ENCODE results near the gene COL27A1.
"Not testable (repeated sequence)": the region's sequence is repeated elsewhere in the genome, so short reads cannot be mapped to it uniquely, and the experiment has no call there.

COL27A1 gene

GRCh38 chr9:114322831-114323531 lies 167.6 kb downstream of the COL27A1 start, which contains the start of gene ORM1:
Gene ORM1, plus strand, starts transcription at chr9:114323098. Its CDS starts 36 bp downstream, at chr9:114323134.
- not testable (repeated sequence) for DNase-seq (ENCODE audit: low read depth in 2 of 2)

GRCh38 chr9:114323849-114324248 lies 168.5 kb downstream of the COL27A1 start:
- not testable (repeated sequence) for DNase-seq (ENCODE audit: low read depth in 2 of 2)

DNA sequence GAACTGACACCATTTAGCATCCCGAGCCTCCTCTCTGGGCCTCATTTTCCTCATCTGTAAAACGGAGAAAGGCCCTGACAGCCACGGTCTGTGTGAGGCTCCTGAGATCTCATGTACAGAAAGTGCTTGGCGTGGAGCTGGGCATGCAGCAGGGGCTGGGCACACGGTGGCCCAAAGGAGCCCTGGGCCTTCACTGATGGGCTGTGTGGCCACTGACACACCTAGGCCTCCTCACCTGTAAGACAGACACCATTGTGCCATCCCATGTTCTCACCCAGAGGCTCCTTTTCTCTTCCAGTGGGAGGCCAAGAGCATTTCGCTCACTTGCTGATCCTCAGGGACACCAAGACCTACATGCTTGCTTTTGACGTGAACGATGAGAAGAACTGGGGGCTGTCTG lies 169.2 kb downstream of the COL27A1 start:
- no peak for DNase-seq (ENCODE audit: low read depth in 2 of 2)

GRCh38 chr9:114324965-114325364 lies 169.6 kb downstream of the COL27A1 start:
- DNase-seq (ENCODE audit: low read depth in 2 of 2): not testable (repeated sequence)

DNA sequence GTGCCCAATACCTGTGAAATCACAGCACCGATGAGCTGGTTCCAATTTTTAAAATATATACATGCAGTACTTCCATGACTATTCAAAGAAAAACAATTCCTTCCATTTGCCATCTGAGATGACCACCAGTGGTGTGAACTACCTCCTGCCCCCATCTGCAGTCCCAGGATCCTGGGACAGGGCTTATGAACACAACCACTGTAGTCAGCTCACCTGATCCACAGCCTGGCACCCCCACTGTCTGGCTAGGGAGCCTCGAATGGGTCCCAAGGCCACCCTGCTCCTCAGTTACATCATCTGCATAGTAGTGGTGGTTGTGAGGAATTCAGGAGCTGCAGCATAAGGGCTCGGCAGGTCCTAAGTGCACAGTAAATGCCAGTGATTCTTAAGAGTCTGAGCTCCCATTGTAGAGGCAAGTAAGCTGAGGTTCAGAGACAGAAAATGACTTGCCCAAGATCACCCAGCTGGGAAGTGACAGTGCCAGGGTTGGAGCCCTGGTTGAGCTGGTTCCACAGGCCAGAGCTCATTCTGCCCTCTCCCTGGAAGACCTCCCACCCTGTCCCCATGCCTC lies 170.4 kb downstream of the COL27A1 start:
- not testable (repeated sequence) for DNase-seq (ENCODE audit: low read depth in 2 of 2)

DNA sequence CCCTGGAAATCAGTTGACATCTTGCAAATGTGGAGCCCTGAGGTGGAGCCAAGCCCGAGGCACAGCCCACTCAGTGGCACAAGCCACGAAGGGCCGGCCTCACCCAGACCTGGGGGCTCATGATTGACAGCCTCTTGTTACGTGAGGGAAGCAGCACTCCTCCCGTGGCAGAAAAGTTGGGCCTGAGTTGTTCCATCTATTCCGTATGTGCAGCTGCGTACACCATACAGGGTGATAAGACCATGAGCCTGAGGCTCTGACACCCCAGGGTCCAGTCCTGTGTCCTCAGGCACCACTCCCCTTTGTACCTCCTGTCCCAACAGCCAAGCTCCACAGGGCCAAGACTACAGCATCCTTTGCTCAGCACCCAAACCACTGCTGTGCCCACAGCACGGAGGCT lies 172.4 kb downstream of the COL27A1 start:
- DNase-seq (ENCODE audit: low read depth in 2 of 2): no peak

DNA sequence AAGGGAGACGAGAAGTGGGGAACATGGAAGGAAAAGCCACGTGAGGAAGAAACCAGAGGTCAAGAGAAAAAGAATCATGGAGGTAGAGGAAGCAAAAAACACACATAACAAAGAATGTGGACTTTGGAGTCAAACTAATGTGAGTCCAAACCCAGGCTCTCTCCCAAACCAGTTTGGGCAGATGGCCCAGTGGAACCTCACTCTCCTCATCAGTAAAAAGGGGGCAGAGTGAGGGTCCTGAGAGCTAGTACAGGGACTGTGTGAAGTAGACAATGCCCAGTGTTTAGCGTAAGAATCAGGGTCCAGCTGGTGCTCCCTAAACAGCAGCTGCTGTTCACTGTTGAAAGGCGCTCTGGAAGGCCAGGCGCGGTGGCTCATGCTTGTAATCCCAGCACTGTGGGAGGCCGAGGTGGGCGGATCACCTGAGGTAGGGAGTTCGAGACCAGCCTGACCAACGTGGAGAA lies 173.1 kb downstream of the COL27A1 start:
- DNase-seq (ENCODE audit: low read depth in 2 of 2): not testable (repeated sequence)

- not testable (repeated sequence) for DNase-seq (ENCODE audit: low read depth in 2 of 2)
These were observed 173.7 kb downstream of the COL27A1 start for GRCh38 chr9:114328937-114329624.

- not testable (repeated sequence) for DNase-seq (ENCODE audit: low read depth in 2 of 2)
These were observed 174.3 kb downstream of the COL27A1 start, which contains the start of gene ORM2 for GRCh38 chr9:114329625-114330022. Gene ORM2, plus strand, starts transcription at chr9:114329869. Its CDS starts 36 bp downstream, at chr9:114329905.

GRCh38 chr9:114330636-114331035 lies 175.3 kb downstream of the COL27A1 start:
- no peak for DNase-seq (ENCODE audit: low read depth in 2 of 2)

DNA sequence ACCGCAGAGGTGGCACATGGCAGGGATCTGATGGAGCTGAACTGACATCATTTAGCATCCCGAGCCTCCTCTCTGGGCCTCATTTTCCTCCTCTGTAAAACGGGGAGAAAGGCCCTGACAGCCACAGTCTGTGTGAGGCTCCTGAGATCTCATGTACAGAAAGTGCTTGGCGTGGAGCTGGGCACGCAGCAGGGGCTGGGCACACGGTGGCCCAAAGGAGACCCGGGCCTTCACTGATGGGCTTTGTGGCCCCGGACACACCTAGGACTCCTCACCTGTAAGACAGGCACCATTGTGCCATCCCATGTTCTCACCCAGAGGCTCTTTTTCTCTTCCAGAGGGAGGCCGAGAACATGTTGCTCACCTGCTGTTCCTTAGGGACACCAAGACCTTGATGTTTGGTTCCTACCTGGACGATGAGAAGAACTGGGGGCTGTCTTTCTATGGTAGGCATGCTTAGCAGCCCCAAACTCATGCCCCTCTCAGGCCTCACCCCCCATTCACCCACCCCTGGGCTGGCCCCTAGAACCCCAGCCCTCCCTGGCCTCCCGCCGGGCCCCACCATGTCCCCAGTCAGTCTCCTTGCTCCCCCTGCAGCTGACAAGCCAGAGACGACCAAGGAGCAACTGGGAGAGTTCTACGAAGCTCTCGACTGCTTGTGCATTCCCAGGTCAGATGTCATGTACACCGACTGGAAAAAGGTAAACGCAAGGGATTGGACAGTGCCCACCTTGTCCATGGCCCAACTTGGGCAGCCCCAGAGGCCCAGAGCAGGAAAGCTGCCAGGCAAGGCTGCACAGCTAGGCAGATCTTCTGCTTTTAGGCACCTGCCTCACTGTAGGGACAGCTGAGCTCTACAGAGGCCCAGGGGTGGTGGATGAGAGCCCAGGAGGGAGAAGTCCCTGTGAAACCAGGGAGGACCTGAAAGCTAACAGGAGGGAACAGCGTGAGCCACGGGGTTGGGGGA lies 176.2 kb downstream of the COL27A1 start:
- DNase-seq (ENCODE audit: low read depth in 2 of 2): not testable (repeated sequence)

DNA sequence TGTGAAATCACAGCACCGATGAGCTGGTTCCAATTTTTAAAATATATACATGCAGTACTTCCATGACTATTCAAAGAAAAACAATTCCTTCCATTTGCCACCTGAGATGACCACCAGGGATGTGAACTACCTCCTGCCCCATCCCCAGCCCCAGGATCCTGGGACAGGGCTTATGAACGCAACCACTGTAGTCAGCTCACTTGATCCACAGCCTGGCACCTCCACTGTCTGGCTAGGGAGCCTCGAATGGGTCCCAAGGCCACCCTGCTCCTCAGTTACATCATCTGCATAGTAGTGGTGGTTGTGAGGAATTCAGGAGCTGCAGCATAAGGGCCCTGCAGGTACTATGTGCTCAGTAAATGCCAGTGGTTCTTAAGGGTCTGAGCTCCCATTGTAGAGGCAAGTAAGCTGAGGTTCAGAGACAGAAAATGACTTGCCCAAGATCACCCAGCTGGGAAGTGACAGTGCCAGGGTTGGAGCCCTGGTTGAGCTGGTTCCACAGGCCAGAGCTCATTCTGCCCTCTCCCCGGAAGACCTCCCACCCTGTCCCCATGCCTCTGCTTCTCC lies 177.2 kb downstream of the COL27A1 start:
- DNase-seq (ENCODE audit: low read depth in 2 of 2): not testable (repeated sequence)

DNA sequence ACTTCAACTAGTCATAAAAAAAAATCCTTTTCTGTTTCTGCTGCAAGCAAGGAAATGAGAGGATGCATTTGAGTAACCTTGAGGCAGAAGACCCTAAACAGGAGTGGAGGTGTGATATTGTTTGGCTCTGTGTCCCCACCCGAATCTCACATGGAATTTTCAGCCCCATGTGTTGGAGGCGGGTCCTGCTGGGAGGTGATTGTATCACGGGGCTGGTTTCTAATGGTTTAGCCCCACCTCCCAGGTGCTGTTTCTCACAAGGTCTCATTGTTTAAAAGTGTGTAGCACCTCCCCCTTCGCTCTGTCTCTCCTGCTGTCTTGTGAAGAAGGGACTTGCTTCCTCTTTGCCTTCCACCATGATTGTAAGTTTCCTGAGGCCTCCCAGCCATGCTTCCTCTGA lies 178.4 kb downstream of the COL27A1 start:
- not testable (repeated sequence) for DNase-seq (ENCODE audit: low read depth in 2 of 2)

DNA sequence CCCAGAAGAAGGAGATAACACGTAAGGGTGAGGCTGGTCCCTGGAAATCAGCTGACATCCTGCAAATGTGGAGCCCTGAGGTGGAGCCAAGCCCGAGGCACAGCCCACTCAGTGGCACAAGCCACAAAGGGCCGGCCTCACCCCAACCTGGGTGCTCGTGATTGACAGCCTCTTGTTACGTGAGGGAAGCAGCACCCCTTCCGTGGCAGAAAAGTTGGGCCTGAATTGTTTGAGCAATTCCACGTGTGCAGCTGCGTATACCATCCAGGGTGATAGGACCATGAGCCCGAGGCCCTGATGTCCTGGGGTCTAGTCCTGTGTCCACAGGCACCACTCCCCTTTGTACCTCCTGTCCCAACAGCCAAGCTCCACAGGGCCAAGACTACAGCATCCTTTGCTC lies 179.2 kb downstream of the COL27A1 start:
- DNase-seq (ENCODE audit: low read depth in 2 of 2): no peak

- DNase-seq (ENCODE audit: low read depth in 2 of 2): no peak
These were observed 180.4 kb downstream of the COL27A1 start for GRCh38 chr9:114335745-114336144.

- DNase-seq (ENCODE audit: low read depth in 2 of 2): no peak
These were observed 180.8 kb downstream of the COL27A1 start for GRCh38 chr9:114336157-114336556.

DNA sequence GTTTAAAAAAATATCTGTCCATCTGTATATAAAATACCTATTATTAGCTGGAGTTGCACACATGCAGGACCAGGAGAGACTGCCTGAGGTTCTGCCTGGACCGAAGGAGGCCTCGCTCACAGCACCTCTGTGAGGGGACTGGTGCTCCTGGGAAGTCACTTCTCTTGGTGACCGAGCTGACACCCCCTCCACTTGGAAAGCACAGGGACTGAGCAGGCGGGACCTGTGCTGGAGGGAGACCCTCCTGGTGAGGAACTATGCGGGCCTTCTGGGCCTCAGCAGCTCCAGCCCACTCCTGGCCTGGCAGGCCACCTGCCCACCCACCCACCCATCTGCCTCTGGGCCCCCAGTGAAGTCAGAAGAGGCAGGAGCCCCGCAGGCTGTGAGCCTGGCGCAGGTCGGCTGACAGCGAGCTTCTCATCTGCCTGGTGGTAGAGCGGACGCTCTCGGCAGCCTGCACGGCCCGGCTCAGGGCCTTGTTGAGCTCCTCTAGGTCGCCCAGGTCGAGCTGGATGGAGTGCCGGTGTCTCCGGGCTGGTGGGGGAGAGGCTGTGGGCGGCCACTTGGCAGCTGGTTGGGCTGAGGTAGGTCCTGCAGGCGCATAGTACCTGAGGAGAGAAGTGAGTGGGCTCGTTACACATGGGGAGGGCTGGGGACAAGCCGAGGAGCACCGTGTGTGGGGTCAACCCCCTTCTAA lies 181.5 kb downstream of the COL27A1 start:
- no peak for DNase-seq (ENCODE audit: low read depth in 2 of 2)

DNA sequence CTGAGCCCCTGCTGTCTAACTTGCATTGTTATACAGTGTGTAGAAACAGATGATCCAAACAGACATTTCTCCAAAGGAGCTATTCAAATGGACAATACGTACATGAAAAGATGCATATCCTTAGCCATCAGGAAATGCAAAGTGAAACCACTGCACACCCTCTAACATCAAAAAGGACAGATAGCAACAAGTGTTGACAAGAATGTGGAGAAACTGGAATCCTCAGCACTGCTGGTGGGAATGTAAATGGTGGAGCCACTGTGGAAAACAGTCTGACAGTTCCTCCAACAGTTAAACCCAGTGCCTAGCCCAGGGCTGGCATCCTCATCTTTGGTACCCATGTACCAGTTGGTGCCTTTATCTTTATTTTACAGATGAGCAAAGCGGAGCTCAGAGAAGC lies 182.8 kb downstream of the COL27A1 start:
- DNase-seq (ENCODE audit: low read depth in 2 of 2): no peak

- peak; percentile 23 to 26 for DNase-seq (ENCODE audit: low read depth in 2 of 2)
These were observed 184.0 kb downstream of the COL27A1 start for GRCh38 chr9:114339130-114339908.
